H1 (cell line): Measurements from ENCODE around the gene SEC61G. TPM values are rescaled to one million over a fixed set of nuclear protein-coding genes. Genes with fewer than 3 reads are reported as not detected.

Source experiments
- CREB1 ChIP-seq: IDR thresholded peaks from 2 replicates; pipeline ENCODE4 v1.6.1; 2012; ENCODE audit warnings: inconsistent platforms
- JUN ChIP-seq: IDR thresholded peaks from 2 replicates; pipeline ENCODE4 v1.6.1; 2011; ENCODE audit warnings: low read depth, mild to moderate bottlenecking, improper control_type of control experiment, low read length
- POLR2A ChIP-seq, 2 experiments: IDR thresholded peaks; 1 replicate in 1 of 2; 2 replicates in 1 of 2; pipeline ENCODE4 v1.6.1; 2011; ENCODE audit warnings: low read depth in 2 of 2, low read length in 2 of 2, mild to moderate bottlenecking in 2 of 2; ENCODE audit errors: control extremely low read depth in 1 of 2
- SP2 ChIP-seq: IDR thresholded peaks from 2 replicates; pipeline ENCODE4 v1.6.1; 2012; ENCODE audit warnings: mild to moderate bottlenecking, low read length, inconsistent platforms
- SP4 ChIP-seq: IDR thresholded peaks from 2 replicates; pipeline ENCODE4 v1.6.1; 2012; ENCODE audit warnings: low read length, inconsistent platforms
- polyA plus RNA-seq, 7 experiments: library from polyadenylated mRNA; depleted of rRNA in 3 of 7; stranded (reverse) in 5 of 7; unstranded in 2 of 7; fragments of >200 nt in 5 of 7; fragments of 200-250 nt in 2 of 7; gene quantifications; 1 replicate in 5 of 7; 2 replicates in 1 of 7; 4 replicates in 1 of 7; pipeline versions ENCODE4 v1.2.1 to v1.2.3, GENCODE V29; 2011 to 2013; ENCODE audit warnings: missing spikeins in 2 of 7, mixed read lengths in 2 of 7
- total RNA-seq: library from RNA; stranded (reverse); fragmentation: NEBNext Ultra II Directional; extraction: Animal tissue kit (Norgen Biotek cat#: 25700); gene quantifications from 2 replicates; pipeline ENCODE4 v1.2.1, GENCODE V29; 2021
- TF ChIP-seq, protein P1 (sequence below): fragments of 300-600 bp; sonication (generic); IDR thresholded peaks from 2 replicates; pipeline ENCODE4 v1.7.1; 2012; ENCODE audit warnings: low read length, moderate library complexity, mild to moderate bottlenecking, inconsistent platforms; ENCODE audit not compliant: insufficient replicate concordance

The SEC61G gene
- total and polyA plus RNA-seq, 2 of the 8 experiments (the other 6 are each of a cell fraction or from before 2014, with no cell fraction given), result 142 to 274 TPM

DNA sequence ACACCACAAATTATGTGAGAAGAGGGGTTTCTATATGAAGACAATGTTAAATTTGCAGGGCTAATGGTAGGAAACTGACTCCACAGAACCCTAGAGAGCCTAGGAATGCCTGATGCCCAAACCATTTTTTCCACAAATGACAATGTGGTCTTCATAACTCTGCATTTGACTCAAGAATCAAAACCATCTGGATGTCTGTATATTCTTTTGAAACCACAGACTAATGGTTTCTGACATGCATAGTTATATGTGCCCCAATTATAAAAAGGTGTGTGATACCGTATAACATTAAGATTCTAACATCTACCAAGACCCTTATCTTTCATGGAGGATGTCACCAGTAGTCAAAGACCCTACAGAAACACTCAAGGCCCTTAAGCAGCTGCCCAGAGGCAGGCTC is 20.3 kb downstream of the SEC61G start (continued):
- TF ChIP-seq, protein P1, sequence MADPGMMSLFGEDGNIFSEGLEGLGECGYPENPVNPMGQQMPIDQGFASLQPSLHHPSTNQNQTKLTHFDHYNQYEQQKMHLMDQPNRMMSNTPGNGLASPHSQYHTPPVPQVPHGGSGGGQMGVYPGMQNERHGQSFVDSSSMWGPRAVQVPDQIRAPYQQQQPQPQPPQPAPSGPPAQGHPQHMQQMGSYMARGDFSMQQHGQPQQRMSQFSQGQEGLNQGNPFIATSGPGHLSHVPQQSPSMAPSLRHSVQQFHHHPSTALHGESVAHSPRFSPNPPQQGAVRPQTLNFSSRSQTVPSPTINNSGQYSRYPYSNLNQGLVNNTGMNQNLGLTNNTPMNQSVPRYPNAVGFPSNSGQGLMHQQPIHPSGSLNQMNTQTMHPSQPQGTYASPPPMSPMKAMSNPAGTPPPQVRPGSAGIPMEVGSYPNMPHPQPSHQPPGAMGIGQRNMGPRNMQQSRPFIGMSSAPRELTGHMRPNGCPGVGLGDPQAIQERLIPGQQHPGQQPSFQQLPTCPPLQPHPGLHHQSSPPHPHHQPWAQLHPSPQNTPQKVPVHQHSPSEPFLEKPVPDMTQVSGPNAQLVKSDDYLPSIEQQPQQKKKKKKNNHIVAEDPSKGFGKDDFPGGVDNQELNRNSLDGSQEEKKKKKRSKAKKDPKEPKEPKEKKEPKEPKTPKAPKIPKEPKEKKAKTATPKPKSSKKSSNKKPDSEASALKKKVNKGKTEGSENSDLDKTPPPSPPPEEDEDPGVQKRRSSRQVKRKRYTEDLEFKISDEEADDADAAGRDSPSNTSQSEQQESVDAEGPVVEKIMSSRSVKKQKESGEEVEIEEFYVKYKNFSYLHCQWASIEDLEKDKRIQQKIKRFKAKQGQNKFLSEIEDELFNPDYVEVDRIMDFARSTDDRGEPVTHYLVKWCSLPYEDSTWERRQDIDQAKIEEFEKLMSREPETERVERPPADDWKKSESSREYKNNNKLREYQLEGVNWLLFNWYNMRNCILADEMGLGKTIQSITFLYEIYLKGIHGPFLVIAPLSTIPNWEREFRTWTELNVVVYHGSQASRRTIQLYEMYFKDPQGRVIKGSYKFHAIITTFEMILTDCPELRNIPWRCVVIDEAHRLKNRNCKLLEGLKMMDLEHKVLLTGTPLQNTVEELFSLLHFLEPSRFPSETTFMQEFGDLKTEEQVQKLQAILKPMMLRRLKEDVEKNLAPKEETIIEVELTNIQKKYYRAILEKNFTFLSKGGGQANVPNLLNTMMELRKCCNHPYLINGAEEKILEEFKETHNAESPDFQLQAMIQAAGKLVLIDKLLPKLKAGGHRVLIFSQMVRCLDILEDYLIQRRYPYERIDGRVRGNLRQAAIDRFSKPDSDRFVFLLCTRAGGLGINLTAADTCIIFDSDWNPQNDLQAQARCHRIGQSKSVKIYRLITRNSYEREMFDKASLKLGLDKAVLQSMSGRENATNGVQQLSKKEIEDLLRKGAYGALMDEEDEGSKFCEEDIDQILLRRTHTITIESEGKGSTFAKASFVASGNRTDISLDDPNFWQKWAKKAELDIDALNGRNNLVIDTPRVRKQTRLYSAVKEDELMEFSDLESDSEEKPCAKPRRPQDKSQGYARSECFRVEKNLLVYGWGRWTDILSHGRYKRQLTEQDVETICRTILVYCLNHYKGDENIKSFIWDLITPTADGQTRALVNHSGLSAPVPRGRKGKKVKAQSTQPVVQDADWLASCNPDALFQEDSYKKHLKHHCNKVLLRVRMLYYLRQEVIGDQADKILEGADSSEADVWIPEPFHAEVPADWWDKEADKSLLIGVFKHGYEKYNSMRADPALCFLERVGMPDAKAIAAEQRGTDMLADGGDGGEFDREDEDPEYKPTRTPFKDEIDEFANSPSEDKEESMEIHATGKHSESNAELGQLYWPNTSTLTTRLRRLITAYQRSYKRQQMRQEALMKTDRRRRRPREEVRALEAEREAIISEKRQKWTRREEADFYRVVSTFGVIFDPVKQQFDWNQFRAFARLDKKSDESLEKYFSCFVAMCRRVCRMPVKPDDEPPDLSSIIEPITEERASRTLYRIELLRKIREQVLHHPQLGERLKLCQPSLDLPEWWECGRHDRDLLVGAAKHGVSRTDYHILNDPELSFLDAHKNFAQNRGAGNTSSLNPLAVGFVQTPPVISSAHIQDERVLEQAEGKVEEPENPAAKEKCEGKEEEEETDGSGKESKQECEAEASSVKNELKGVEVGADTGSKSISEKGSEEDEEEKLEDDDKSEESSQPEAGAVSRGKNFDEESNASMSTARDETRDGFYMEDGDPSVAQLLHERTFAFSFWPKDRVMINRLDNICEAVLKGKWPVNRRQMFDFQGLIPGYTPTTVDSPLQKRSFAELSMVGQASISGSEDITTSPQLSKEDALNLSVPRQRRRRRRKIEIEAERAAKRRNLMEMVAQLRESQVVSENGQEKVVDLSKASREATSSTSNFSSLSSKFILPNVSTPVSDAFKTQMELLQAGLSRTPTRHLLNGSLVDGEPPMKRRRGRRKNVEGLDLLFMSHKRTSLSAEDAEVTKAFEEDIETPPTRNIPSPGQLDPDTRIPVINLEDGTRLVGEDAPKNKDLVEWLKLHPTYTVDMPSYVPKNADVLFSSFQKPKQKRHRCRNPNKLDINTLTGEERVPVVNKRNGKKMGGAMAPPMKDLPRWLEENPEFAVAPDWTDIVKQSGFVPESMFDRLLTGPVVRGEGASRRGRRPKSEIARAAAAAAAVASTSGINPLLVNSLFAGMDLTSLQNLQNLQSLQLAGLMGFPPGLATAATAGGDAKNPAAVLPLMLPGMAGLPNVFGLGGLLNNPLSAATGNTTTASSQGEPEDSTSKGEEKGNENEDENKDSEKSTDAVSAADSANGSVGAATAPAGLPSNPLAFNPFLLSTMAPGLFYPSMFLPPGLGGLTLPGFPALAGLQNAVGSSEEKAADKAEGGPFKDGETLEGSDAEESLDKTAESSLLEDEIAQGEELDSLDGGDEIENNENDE, result no peak
- TF ChIP-seq JUN, result no peak
- no peak for TF ChIP-seq POLR2A (IDR thresholded peaks at IDR 0.05; ENCODE audit: control extremely low read depth in 1 of 2, low read depth in 2 of 2, low read length in 2 of 2)
- TF ChIP-seq SP2, result no peak
- TF ChIP-seq SP4, result no peak
- TF ChIP-seq CREB1, result no peak
